HG03469 (cell line): ENCODE measurements around the gene ITGBL1.
"Not testable (repeated sequence)": the region's sequence is repeated elsewhere in the genome, so short reads cannot be mapped to it uniquely, and the experiment has no call there.

Experiments
- ATAC-seq: cut with Tn5 transposase; IDR thresholded peaks from one replicate; pipeline ENCODE4 v1.9.1; 2021; ENCODE audit warnings: mild to moderate bottlenecking, moderate library complexity, moderate number of reproducible peaks; ENCODE audit not compliant: unreplicated experiment

ITGBL1 gene

GRCh38 chr13:101499406-101499805, 46.9 kb downstream of the ITGBL1 start:
- ATAC-seq: no peak

- no peak for ATAC-seq
Observed at GRCh38 chr13:101502618-101503017, 50.1 kb downstream of the ITGBL1 start.

- ATAC-seq: no peak
Observed at GRCh38 chr13:101511161-101511560, 58.7 kb downstream of the ITGBL1 start.

- no peak for ATAC-seq
Observed at GRCh38 chr13:101511766-101512165, 59.3 kb downstream of the ITGBL1 start.

GRCh38 chr13:101512650-101513049, 60.2 kb downstream of the ITGBL1 start:
- no peak for ATAC-seq

GRCh38 chr13:101514100-101514499, 61.6 kb downstream of the ITGBL1 start:
- no peak for ATAC-seq

GRCh38 chr13:101514695-101515275, 62.3 kb downstream of the ITGBL1 start:
- ATAC-seq: no peak

- no peak for ATAC-seq
Observed at GRCh38 chr13:101515504-101515903, 63.0 kb downstream of the ITGBL1 start.

GRCh38 chr13:101516262-101516661, 63.8 kb downstream of the ITGBL1 start:
- no peak for ATAC-seq

- ATAC-seq: peak; percentile 90
Observed at GRCh38 chr13:101520672-101521071, 68.2 kb downstream of the ITGBL1 start.

- ATAC-seq: no peak
Observed at GRCh38 chr13:101521371-101521770, 68.9 kb downstream of the ITGBL1 start.

- ATAC-seq: no peak
Observed at GRCh38 chr13:101522607-101523006, 70.1 kb downstream of the ITGBL1 start.

GRCh38 chr13:101523154-101524131, 71.0 kb downstream of the ITGBL1 start:
- ATAC-seq: no peak

GRCh38 chr13:101527130-101527529, 74.7 kb downstream of the ITGBL1 start:
- no peak for ATAC-seq

- peak; percentile 66 for ATAC-seq
Observed at GRCh38 chr13:101529422-101529821, 76.9 kb downstream of the ITGBL1 start.

GRCh38 chr13:101530293-101530692, 77.8 kb downstream of the ITGBL1 start:
- no peak for ATAC-seq

GRCh38 chr13:101535192-101535746, 82.8 kb downstream of the ITGBL1 start:
- ATAC-seq: no peak

- ATAC-seq: no peak
Observed at GRCh38 chr13:101536079-101536478, 83.6 kb downstream of the ITGBL1 start.

GRCh38 chr13:101544544-101544943, 92.1 kb downstream of the ITGBL1 start:
- not testable (repeated sequence) for ATAC-seq

- ATAC-seq: no peak
Observed at GRCh38 chr13:101544979-101545378, 92.5 kb downstream of the ITGBL1 start.

- ATAC-seq: no peak
Observed at GRCh38 chr13:101545521-101545920, 93.0 kb downstream of the ITGBL1 start.

GRCh38 chr13:101552286-101552685, 99.8 kb downstream of the ITGBL1 start:
- no peak for ATAC-seq
